HG02885 (cell line): Measurements from ENCODE around the gene LARGE1.
"Not testable (repeated sequence)": the region's sequence is repeated elsewhere in the genome, so short reads cannot be mapped to it uniquely, and the experiment has no call there.

ENCODE experiments used
- ATAC-seq: cut with Tn5 transposase; IDR thresholded peaks from one replicate; pipeline ENCODE4 v1.9.1; 2021; ENCODE audit warnings: mild to moderate bottlenecking; ENCODE audit not compliant: unreplicated experiment, poor library complexity

Gene LARGE1

DNA sequence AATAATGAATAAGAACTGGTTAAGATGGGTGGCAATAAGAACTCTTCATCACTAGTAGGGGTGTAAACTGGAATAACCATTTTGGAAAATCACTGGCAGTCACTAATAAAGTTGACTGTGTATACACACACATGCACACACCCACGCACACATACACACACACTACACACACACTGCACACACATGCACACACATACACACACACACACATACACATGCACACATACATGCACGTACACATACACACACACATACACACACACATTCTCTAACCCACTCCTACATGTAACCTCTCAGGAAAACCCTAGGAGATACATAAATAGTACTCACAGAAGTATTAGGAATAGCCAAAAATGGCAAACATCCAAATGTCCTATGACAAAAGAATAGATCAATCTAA is 455.6 kb downstream of the LARGE1 start:
- ATAC-seq = no peak

GRCh38 chr22:33461698-33462434 is 458.4 kb downstream of the LARGE1 start:
- no peak for ATAC-seq

GRCh38 chr22:33461245-33461644 is 459.0 kb downstream of the LARGE1 start:
- ATAC-seq = not testable (repeated sequence)

DNA sequence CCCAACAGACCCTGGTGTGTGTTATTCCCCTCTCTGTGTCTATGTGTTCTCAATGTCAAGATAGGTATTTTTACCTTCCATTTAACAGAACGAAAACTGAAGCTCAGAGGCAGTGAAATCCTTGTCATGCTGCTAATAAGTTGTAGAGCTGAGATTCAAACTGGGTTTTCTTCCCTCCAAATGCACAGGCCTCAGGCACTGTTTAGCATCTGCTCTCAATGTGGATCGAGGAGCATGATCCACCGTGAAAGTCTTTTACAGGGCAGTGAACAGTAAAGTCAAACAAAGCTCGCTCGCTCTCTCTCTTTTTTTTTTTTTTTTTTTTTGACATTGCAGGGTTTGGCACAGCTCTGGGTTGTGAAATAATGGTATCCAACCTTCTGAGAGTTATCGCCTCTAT is 461.1 kb downstream of the LARGE1 start:
- no peak for ATAC-seq

DNA sequence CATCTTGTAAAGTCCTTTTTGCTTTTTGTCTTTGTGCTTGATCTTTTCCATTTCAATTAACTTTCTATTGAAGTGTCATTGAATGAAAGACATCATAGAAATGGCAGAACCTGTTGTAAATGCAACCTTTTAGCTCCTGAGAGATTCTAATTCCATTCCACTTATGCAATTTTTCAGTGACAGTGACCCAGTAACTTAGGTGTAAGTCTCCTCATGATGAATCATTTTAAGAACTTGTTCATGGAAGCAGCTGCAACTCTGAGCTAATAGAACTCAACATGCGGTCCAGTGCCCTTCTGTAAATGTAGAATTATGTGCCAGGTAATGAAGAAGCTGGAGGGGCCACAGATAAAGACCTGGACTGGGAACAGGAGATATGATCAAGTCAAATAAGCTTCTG is 463.8 kb downstream of the LARGE1 start:
- ATAC-seq = no peak

- ATAC-seq = no peak
These were observed 465.2 kb downstream of the LARGE1 start for GRCh38 chr22:33455036-33455435.

GRCh38 chr22:33451866-33452469 is 468.3 kb downstream of the LARGE1 start:
- ATAC-seq = no peak

DNA sequence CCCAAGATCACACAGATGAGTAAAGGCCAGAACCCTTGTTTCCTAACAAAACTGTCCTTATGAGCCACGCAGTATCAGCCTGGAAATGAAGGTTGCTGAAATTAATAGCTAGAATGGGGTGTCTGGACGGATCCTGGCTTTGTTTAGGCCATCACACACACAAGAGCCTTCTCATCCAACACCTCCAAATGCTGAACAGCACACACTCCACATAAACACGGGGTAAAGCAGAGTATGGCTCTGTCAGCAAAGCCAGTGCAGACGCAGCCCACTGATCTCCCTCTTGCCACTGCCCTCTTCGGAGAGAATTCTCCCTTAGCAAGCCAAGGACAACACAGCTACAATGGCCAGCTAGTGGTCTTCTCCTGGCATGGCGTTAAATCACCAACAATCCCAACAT is 469.5 kb downstream of the LARGE1 start:
- no peak for ATAC-seq

DNA sequence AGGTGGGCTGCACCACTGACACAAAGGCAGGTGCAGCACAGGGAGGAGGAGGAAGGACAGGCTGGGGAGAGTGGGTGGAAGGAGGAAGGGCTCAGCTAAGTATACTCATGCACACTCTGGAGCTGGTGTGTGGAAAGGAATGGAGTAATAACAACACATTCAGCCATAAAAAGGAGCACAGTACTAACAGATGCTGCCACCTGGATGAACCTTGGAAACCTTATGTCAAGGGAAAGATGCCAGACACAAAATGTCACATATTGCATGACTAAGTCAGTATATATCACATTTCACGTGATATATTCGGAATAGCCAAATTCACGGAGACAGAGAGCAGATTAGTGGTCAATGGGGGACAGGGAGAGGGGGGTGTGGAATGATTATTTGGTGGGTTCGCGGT is 472.5 kb downstream of the LARGE1 start:
- ATAC-seq = no peak

- ATAC-seq = no peak
These were observed 476.6 kb downstream of the LARGE1 start for GRCh38 chr22:33443683-33444082.

- no peak for ATAC-seq
These were observed 479.5 kb downstream of the LARGE1 start for GRCh38 chr22:33440756-33441155.

- ATAC-seq = no peak
These were observed 482.0 kb downstream of the LARGE1 start for GRCh38 chr22:33438273-33438672.

DNA sequence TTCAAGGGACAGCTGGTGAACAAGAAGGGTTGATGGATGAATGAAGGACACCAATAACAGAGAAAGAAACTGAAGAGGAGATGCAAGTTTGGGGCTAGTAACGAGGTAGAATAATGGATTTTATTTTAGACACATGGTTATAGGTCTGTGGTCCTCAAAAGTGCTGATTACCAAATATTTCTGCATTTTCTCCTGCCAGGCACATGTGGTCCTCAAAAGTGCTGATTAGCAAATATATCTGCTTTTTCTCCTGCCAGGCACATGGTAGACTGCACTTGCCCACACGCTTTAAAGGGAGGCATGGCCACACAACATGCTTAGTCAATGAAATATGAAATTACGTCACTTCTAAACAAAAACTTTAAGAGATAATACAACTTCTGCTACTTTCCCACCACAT is 489.0 kb downstream of the LARGE1 start:
- no peak for ATAC-seq

DNA sequence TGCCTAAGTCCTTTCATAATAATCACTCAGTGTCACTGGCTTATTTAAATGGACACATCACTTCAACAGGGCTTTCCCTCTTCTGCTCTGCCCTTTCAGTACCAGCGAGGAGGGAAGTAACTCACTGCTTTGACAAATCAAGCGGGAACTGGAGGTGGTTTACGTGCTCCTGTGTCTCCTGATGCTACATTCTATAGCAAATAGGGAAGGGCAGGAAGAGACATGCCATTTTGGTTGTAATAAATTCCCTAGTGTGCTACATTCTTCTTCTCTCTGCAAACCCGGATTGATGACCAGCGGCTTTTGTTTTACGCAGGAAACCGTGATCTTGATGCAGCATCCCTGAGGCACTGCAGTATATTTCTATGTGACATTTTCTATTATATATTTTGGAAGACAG is 491.0 kb downstream of the LARGE1 start:
- no peak for ATAC-seq

- no peak for ATAC-seq
These were observed 492.8 kb downstream of the LARGE1 start for GRCh38 chr22:33427461-33427860.

- no peak for ATAC-seq
These were observed 493.8 kb downstream of the LARGE1 start for GRCh38 chr22:33426451-33426850.

GRCh38 chr22:33421859-33422258 is 498.4 kb downstream of the LARGE1 start:
- ATAC-seq = no peak

- no peak for ATAC-seq
These were observed 501.8 kb downstream of the LARGE1 start for GRCh38 chr22:33418484-33418883.

GRCh38 chr22:33415401-33415800 is 504.9 kb downstream of the LARGE1 start:
- ATAC-seq = no peak

GRCh38 chr22:33409079-33409478 is 511.2 kb downstream of the LARGE1 start:
- no peak for ATAC-seq

GRCh38 chr22:33405194-33405593 is 515.1 kb downstream of the LARGE1 start:
- ATAC-seq = no peak

DNA sequence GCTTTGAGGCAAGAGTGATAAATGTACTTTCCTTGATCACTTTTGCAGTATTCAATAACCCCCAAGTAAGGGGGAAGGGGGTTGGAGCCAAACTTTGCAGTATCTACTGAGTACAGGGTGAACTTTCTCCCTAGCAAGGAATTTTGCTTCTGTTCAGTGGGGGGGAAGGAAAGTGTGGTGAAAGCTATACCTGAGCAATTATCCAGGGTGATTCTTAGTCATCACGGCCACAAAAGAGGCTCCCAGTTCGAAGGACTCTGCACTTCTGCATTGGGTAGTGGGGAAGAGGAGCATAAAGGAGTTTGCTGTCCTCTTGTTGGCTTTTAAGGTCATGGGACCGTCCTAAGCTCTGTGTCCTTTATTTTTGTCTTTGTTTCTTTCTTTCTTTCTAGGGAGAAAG is 515.6 kb downstream of the LARGE1 start:
- no peak for ATAC-seq
